ENCODE results near the gene OLR1.

OLR1 gene

GRCh38 chr12:10212739-10213131, 40.8 kb upstream of the OLR1 start, which contains the start of gene GABARAPL1:
Gene GABARAPL1, plus strand, starts transcription at chr12:10212877. Its CDS starts 253 bp downstream, at chr12:10213130.
- Histone ChIP-seq H3K27ac (replicated peaks; ENCODE audit: low read length) (peak within 1 kb of the TSS; percentile 59), H2BK12ac (ENCODE audit: low read length) (no peak within 1 kb of the TSS), H2AK5ac (ENCODE audit: low read depth, low read length) (no peak within 1 kb of the TSS), H3K9me3 (replicated peaks in 1 of 2; ENCODE audit: control insufficient read depth in 2 of 2, insufficient read depth in 1 of 2, low read depth in 1 of 2, low read length in 2 of 2) (no peaks in the 10 kb centered on the region), H3K4ac (ENCODE audit: low read length) (no peak within 1 kb of the TSS), H2AFZ (ENCODE audit: low read length) (peak within 1 kb of the TSS; percentile 100), H3K23ac (ENCODE audit: low read depth, low read length, poor library complexity) (peak within 1 kb of the TSS; percentile 40), H3K4me3 (ENCODE audit: low read length in 2 of 2) (peak within 1 kb of the TSS; percentile 84 to 90), H2BK5ac (ENCODE audit: low read length) (peak within 1 kb of the TSS; percentile 63), H4K8ac (ENCODE audit: low read depth, low read length) (no peak within 1 kb of the TSS), H3K4me1 (ENCODE audit: control insufficient read depth in 2 of 2, insufficient read depth in 1 of 2, low read depth in 1 of 2, low read length in 2 of 2) (no peaks in the 10 kb centered on the region), H2BK120ac (ENCODE audit: low read depth, low read length) (no peak within 1 kb of the TSS), H3K18ac (ENCODE audit: low read length) (peak within 1 kb of the TSS; percentile 90), H3K36me3 (replicated peaks in 1 of 2; ENCODE audit: control insufficient read depth in 2 of 2, insufficient read depth in 2 of 2, low read length in 2 of 2) (no peaks in the 10 kb centered on the region), H3K79me1 (ENCODE audit: low read depth, low read length) (peaks cover 3% of the 10 kb centered on the region), H2BK15ac (ENCODE audit: low read length) (no peak within 1 kb of the TSS), H3K9ac (ENCODE audit: low read depth, low read length, poor library complexity) (peak within 1 kb of the TSS; percentile 88), H3K14ac (ENCODE audit: low read length) (peak within 1 kb of the TSS; percentile 92), H3K4me2 (ENCODE audit: insufficient read depth, low read length, poor library complexity, severe bottlenecking) (peak within 1 kb of the TSS; percentile 77), H4K91ac (ENCODE audit: low read depth, low read length, poor library complexity) (no peak within 1 kb of the TSS), H3K27me3 (ENCODE audit: control insufficient read depth in 3 of 3, insufficient read depth in 3 of 3, low read depth in 1 of 3, low read length in 3 of 3) (no peaks in the 10 kb centered on the region)
- peak; percentile 76 for DNase-seq (ENCODE audit: low spot score)
- WGBS, 2 donors (ENCODE audit: extremely low coverage in 2 of 2, insufficient read length in 2 of 2, insufficient replicate concordance in 1 of 2) = no CpG with 5 or more reads among the region's 35 CpGs

DNA sequence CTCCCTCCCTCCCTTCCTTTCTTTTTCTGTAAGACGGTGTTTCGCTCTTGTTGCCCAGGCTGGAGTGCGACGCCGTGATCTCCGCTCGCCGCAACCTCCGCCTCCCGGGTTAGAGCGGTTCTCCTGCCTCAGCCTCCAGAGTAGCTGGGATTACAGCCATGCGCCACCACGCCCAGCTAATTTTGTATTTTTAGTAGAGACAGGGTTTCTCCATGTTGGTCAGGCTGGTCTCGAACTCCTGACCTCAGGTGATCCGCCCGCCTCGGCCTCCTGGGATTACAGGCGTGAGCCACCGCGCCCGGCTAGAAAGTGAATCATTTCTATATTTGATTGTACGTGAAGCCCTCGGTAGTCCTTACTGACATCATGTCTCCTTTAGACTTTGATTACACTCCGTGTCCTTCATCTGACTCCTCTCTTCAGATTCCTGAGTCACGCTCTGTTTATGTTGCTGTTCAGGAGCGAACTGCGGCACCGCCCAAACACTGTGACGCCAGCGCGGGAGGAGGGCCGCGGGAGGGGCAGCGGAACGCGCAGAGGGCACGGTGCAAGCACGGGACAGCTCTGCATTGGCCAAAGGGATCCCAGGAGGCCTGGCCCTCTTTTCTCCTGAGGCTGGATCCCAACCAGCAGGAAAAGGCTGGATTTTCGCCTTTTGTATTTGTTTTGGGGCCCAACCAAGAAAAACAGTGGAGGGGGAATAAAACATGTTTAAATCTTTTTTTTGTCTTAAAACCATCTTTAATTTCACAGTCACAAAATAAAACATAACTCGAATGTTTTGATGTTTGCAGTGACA, 40.2 kb upstream of the OLR1 start:
- H2AFZ ChIP-seq (ENCODE audit: low read length) = peak overlapping the region; percentile 100
- no peak overlapping the region for H4K91ac ChIP-seq (ENCODE audit: low read depth, low read length, poor library complexity)
- no peak overlapping the region for H2AK5ac ChIP-seq (ENCODE audit: low read depth, low read length)

DNA sequence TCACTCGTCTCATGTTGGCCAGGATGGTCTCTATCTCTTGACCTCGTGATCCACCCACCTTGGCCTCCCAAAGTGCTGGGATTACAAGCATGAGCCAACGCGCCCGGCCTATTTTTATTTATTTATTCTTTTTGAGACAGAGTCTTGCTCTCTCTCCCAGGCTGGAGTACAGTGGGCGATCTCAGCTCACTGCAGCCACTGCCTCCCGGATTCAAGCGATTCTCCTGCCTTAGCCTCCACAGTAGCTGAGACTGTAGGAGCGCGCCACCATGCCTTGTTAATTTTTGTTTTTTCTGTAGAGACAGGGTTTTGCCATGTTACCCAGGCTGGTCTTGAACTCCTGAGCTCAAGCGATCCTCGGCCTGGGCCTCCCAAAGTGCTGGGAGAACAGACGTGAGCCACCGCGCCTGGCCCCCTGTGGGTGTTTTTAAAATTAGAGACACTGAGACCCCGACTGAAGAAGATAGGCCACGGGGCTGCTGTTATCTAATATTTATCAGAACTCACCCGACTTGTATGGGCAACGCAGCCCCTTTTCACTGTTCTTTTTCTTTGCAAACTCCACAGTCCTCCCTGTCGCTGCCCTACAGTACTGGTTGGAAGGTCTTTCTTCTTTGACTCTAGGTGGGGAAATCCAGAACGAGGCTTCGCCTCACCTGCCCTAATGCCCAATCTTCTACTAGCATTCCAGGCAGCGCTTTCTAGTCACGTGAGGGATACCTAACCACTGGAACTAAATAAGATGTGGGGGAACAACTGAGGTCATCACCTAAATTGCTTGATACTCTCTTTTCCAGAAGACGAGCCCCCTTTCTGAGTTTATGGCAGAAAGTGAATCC, 39.4 kb upstream of the OLR1 start:
- no CpG with 5 or more reads among the region's 25 CpGs for WGBS, 2 donors (ENCODE audit: extremely low coverage in 2 of 2, insufficient read length in 2 of 2, insufficient replicate concordance in 1 of 2)
- H3K27ac ChIP-seq (replicated peaks; ENCODE audit: low read length) = no peak overlapping the region

More for the DNA sequence above, 40.2 kb upstream of the OLR1 start:
- Histone ChIP-seq H3K4me3 (ENCODE audit: low read length in 2 of 2) (peak overlapping the region; percentile 71 to 90), H3K9me3 (replicated peaks in 1 of 2; ENCODE audit: control insufficient read depth in 2 of 2, insufficient read depth in 1 of 2, low read depth in 1 of 2, low read length in 2 of 2) (no peaks in the 10 kb centered on the region), H3K4me2 (ENCODE audit: insufficient read depth, low read length, poor library complexity, severe bottlenecking) (peak overlapping the region; percentile 77), H3K4me1 (ENCODE audit: control insufficient read depth in 2 of 2, insufficient read depth in 1 of 2, low read depth in 1 of 2, low read length in 2 of 2) (no peaks in the 10 kb centered on the region), H3K27me3 (ENCODE audit: control insufficient read depth in 3 of 3, insufficient read depth in 3 of 3, low read depth in 1 of 3, low read length in 3 of 3) (no peaks in the 10 kb centered on the region), H3K36me3 (replicated peaks in 1 of 2; ENCODE audit: control insufficient read depth in 2 of 2, insufficient read depth in 2 of 2, low read length in 2 of 2) (no peaks in the 10 kb centered on the region), H2BK5ac (ENCODE audit: low read length) (no peak overlapping the region), H3K27ac (replicated peaks; ENCODE audit: low read length) (peak overlapping the region; percentile 46), H3K23ac (ENCODE audit: low read depth, low read length, poor library complexity) (no peak overlapping the region), H4K8ac (ENCODE audit: low read depth, low read length) (no peak overlapping the region), H2BK15ac (ENCODE audit: low read length) (no peak overlapping the region), H3K14ac (ENCODE audit: low read length) (no peak overlapping the region), H3K18ac (ENCODE audit: low read length) (no peak overlapping the region), H3K4ac (ENCODE audit: low read length) (no peak overlapping the region), H2BK120ac (ENCODE audit: low read depth, low read length) (no peak overlapping the region), H3K9ac (ENCODE audit: low read depth, low read length, poor library complexity) (peak overlapping the region; percentile 67), H3K79me1 (ENCODE audit: low read depth, low read length) (peaks cover 3% of the 10 kb centered on the region), H2BK12ac (ENCODE audit: low read length) (no peak overlapping the region)
- WGBS, 2 donors (ENCODE audit: extremely low coverage in 2 of 2, insufficient read length in 2 of 2, insufficient replicate concordance in 1 of 2) = no CpG with 5 or more reads among the region's 40 CpGs
- peak; percentile 79 for DNase-seq (ENCODE audit: low spot score)

DNA sequence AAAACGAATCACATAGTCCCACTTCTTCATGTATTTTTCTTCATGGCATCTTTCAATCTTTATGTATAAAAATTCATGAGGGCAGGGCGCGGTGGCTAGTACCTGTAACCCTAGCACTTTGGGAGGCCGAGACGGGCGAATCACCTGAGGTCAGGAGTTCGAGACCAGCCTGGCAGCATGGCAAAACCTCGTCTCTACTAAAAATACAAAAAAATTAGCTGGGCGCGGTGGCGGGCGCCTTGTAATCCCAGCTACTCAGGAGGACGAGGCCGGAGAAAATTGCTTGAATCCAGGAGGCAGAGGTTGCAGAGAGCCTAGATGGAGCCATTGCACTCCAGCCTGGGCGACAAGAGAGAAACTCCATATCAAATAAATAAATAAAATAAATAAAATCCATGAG, 38.3 kb upstream of the OLR1 start:
- Histone ChIP-seq H3K79me1 (ENCODE audit: low read depth, low read length) (peaks cover 3% of the 10 kb centered on the region), H4K8ac (ENCODE audit: low read depth, low read length) (no peak overlapping the region), H3K18ac (ENCODE audit: low read length) (no peak overlapping the region), H2AK5ac (ENCODE audit: low read depth, low read length) (no peak overlapping the region), H3K27me3 (ENCODE audit: control insufficient read depth in 3 of 3, insufficient read depth in 3 of 3, low read depth in 1 of 3, low read length in 3 of 3) (no peaks in the 10 kb centered on the region), H4K91ac (ENCODE audit: low read depth, low read length, poor library complexity) (no peak overlapping the region), H2BK5ac (ENCODE audit: low read length) (no peak overlapping the region), H3K23ac (ENCODE audit: low read depth, low read length, poor library complexity) (no peak overlapping the region), H3K9me3 (replicated peaks in 1 of 2; ENCODE audit: control insufficient read depth in 2 of 2, insufficient read depth in 1 of 2, low read depth in 1 of 2, low read length in 2 of 2) (no peaks in the 10 kb centered on the region), H2BK15ac (ENCODE audit: low read length) (no peak overlapping the region), H3K4ac (ENCODE audit: low read length) (no peak overlapping the region), H2AFZ (ENCODE audit: low read length) (no peak overlapping the region), H3K27ac (replicated peaks; ENCODE audit: low read length) (no peak overlapping the region), H3K4me3 (ENCODE audit: low read length in 2 of 2) (no peak overlapping the region), H2BK120ac (ENCODE audit: low read depth, low read length) (no peak overlapping the region), H3K36me3 (replicated peaks in 1 of 2; ENCODE audit: control insufficient read depth in 2 of 2, insufficient read depth in 2 of 2, low read length in 2 of 2) (no peaks in the 10 kb centered on the region), H3K4me2 (ENCODE audit: insufficient read depth, low read length, poor library complexity, severe bottlenecking) (no peak overlapping the region), H2BK12ac (ENCODE audit: low read length) (no peak overlapping the region), H3K9ac (ENCODE audit: low read depth, low read length, poor library complexity) (no peak overlapping the region), H3K14ac (ENCODE audit: low read length) (no peak overlapping the region), H3K4me1 (ENCODE audit: control insufficient read depth in 2 of 2, insufficient read depth in 1 of 2, low read depth in 1 of 2, low read length in 2 of 2) (no peaks in the 10 kb centered on the region)
- DNase-seq (ENCODE audit: low spot score) = no peak
- WGBS, 2 donors (ENCODE audit: extremely low coverage in 2 of 2, insufficient read length in 2 of 2, insufficient replicate concordance in 1 of 2) = no CpG with 5 or more reads among the region's 15 CpGs

More for the DNA sequence above, 39.4 kb upstream of the OLR1 start:
- H3K4me1 ChIP-seq (ENCODE audit: control insufficient read depth in 2 of 2, insufficient read depth in 1 of 2, low read depth in 1 of 2, low read length in 2 of 2) = no peaks in the 10 kb centered on the region
- no peak overlapping the region for H3K4me3 ChIP-seq (ENCODE audit: low read length in 2 of 2)
- no peak overlapping the region for H2BK15ac ChIP-seq (ENCODE audit: low read length)
- H3K79me1 ChIP-seq (ENCODE audit: low read depth, low read length) = peaks cover 3% of the 10 kb centered on the region
- no peak overlapping the region for H2BK12ac ChIP-seq (ENCODE audit: low read length)
- H3K9me3 ChIP-seq (replicated peaks in 1 of 2; ENCODE audit: control insufficient read depth in 2 of 2, insufficient read depth in 1 of 2, low read depth in 1 of 2, low read length in 2 of 2) = no peaks in the 10 kb centered on the region
- no peak overlapping the region for H4K8ac ChIP-seq (ENCODE audit: low read depth, low read length)
- H2BK5ac ChIP-seq (ENCODE audit: low read length) = no peak overlapping the region
- no peak for DNase-seq (ENCODE audit: low spot score)
- no peaks in the 10 kb centered on the region for H3K36me3 ChIP-seq (replicated peaks in 1 of 2; ENCODE audit: control insufficient read depth in 2 of 2, insufficient read depth in 2 of 2, low read length in 2 of 2)
- H3K23ac ChIP-seq (ENCODE audit: low read depth, low read length, poor library complexity) = no peak overlapping the region
- no peak overlapping the region for H3K9ac ChIP-seq (ENCODE audit: low read depth, low read length, poor library complexity)
- no peak overlapping the region for H3K4ac ChIP-seq (ENCODE audit: low read length)
- no peak overlapping the region for H3K14ac ChIP-seq (ENCODE audit: low read length)
- no peak overlapping the region for H2BK120ac ChIP-seq (ENCODE audit: low read depth, low read length)
- H3K27me3 ChIP-seq (ENCODE audit: control insufficient read depth in 3 of 3, insufficient read depth in 3 of 3, low read depth in 1 of 3, low read length in 3 of 3) = no peaks in the 10 kb centered on the region
- H2AFZ ChIP-seq (ENCODE audit: low read length) = peak overlapping the region; percentile 100
- no peak overlapping the region for H4K91ac ChIP-seq (ENCODE audit: low read depth, low read length, poor library complexity)
- no peak overlapping the region for H3K4me2 ChIP-seq (ENCODE audit: insufficient read depth, low read length, poor library complexity, severe bottlenecking)
- no peak overlapping the region for H2AK5ac ChIP-seq (ENCODE audit: low read depth, low read length)
- no peak overlapping the region for H3K18ac ChIP-seq (ENCODE audit: low read length)

Measured in neuronal stem cell (in vitro differentiated cells).